H1 (cell line): ENCODE results near the gene TYSND1. TPM values are rescaled to one million over a fixed set of nuclear protein-coding genes. Genes with fewer than 3 reads are reported as not detected.

Experiments
- CTCF ChIA-PET: fragments of 300-600 bp; sonication (Branson Sonifier 250); formaldehyde crosslinking; loops from one replicate; lab custom pipeline; 2021; ENCODE audit not compliant: partially characterized antibody; lab: Charles Lee
- POLR2A ChIA-PET: fragments of 300-600 bp; sonication (Branson Sonifier 250); formaldehyde crosslinking; loops from one replicate; lab custom pipeline; 2021; ENCODE audit warnings: inconsistent platforms; ENCODE audit not compliant: partially characterized antibody; lab: Charles Lee
- DNase-seq, 2 experiments: peaks; one replicate each; pipeline versions ENCODE4 v3.0.0 to v3.0.0-alpha.2; 2010 to 2022; ENCODE audit warnings: low spot score in 2 of 2, low read depth in 1 of 2, mixed read lengths in 1 of 2
- FAIRE-seq: peaks from 2 replicates; lab custom pipeline; 2011; peaks lifted over from hg19 to GRCh38; lab: Jason Lieb, UNC
- H2AFZ ChIP-seq: 2 replicates; pipeline ENCODE4 v1.8.1; 2012; ENCODE audit warnings: low read length, inconsistent platforms
- H2AK5ac ChIP-seq: 2 replicates; pipeline ENCODE4 v1.6.1; 2013; ENCODE audit warnings: low read depth, low read length
- H2BK120ac ChIP-seq: replicated peaks from 2 replicates; pipeline ENCODE3; 2013; ENCODE audit warnings: low read depth, low read length, inconsistent platforms
- H2BK12ac ChIP-seq: 2 replicates; pipeline ENCODE4 v1.6.1; 2013; ENCODE audit warnings: low read depth, low read length
- H2BK15ac ChIP-seq: 2 replicates; pipeline ENCODE4 v1.6.1; 2013; ENCODE audit warnings: low read length
- H2BK20ac ChIP-seq: 2 replicates; pipeline ENCODE4 v1.6.1; 2013; ENCODE audit warnings: low read length
- H2BK5ac ChIP-seq: 2 replicates; pipeline ENCODE4 v1.6.1; 2013; ENCODE audit warnings: low read depth, low read length
- H3K14ac ChIP-seq: 2 replicates; pipeline ENCODE4 v1.6.1; 2013; ENCODE audit warnings: inconsistent platforms; ENCODE audit not compliant: insufficient read length
- H3K18ac ChIP-seq: 2 replicates; pipeline ENCODE4 v1.6.1; 2013; ENCODE audit warnings: low read length; ENCODE audit errors: extremely low read depth
- H3K23ac ChIP-seq: 2 replicates; pipeline ENCODE4 v1.6.1; 2013; ENCODE audit warnings: inconsistent platforms; ENCODE audit not compliant: insufficient read length
- H3K23me2 ChIP-seq: 2 replicates; pipeline ENCODE4 v1.6.1; 2013; ENCODE audit warnings: low read depth, low read length
- H3K27ac ChIP-seq: 2 replicates; pipeline ENCODE4 v1.6.1; 2011; ENCODE audit warnings: low read depth, low read length, inconsistent platforms
- H3K27me3 ChIP-seq, 4 experiments: replicated peaks in 1 of 4; 1 replicate in 1 of 4; 2 replicates in 3 of 4; pipeline versions ENCODE4 v1.6.1 to v1.8.1; 2011 to 2013; ENCODE audit warnings: low read length in 3 of 4, mild to moderate bottlenecking in 3 of 4, inconsistent platforms in 2 of 4, mixed read lengths in 2 of 4, moderate library complexity in 1 of 4; ENCODE audit not compliant: control insufficient read depth in 3 of 4, insufficient read depth in 3 of 4; ENCODE audit errors: extremely low read depth in 1 of 4
- H3K36me3 ChIP-seq, 4 experiments: 2 replicates each; pipeline versions ENCODE4 v1.6.1 to v1.8.1; 2011 to 2013; ENCODE audit warnings: mild to moderate bottlenecking in 4 of 4, low read length in 3 of 4, moderate library complexity in 2 of 4, control low read depth in 1 of 4, inconsistent platforms in 1 of 4; ENCODE audit not compliant: insufficient read depth in 4 of 4, control insufficient read depth in 2 of 4
- H3K4ac ChIP-seq: replicated peaks from 2 replicates; pipeline ENCODE3; 2013; ENCODE audit warnings: low read length, low read depth, mixed read lengths, inconsistent platforms; ENCODE audit not compliant: insufficient read length
- H3K4me1 ChIP-seq, 4 experiments: replicated peaks in 1 of 4; 1 replicate in 1 of 4; 2 replicates in 3 of 4; pipeline versions ENCODE4 v1.6.1 to v1.8.1; 2011 to 2013; ENCODE audit warnings: low read length in 3 of 4, inconsistent platforms in 2 of 4, mixed read lengths in 1 of 4; ENCODE audit not compliant: insufficient read depth in 4 of 4, control insufficient read depth in 3 of 4
- H3K4me2 ChIP-seq, 2 experiments: 2 replicates each; pipeline versions ENCODE4 v1.6.1 to v1.8.1; 2011 to 2013; ENCODE audit warnings: low read depth in 2 of 2, low read length in 2 of 2, control low read depth in 1 of 2, inconsistent platforms in 1 of 2, mild to moderate bottlenecking in 1 of 2; ENCODE audit not compliant: insufficient read depth in 1 of 2
- H3K4me3 ChIP-seq, 4 experiments: fragments of 200-600, 300-600 bp in 1 of 4; sonication (generic), shearing (Covaris generic), sonication (Bioruptor Twin) in 1 of 4; 2 replicates each; pipeline versions ENCODE4 v1.5.1 to v1.8.1; 2011 to 2016; ENCODE audit warnings: low read length in 4 of 4, low read depth in 3 of 4, control low read depth in 2 of 4, inconsistent platforms in 2 of 4, mild to moderate bottlenecking in 2 of 4, mixed read lengths in 1 of 4, moderate library complexity in 1 of 4; ENCODE audit not compliant: insufficient read depth in 2 of 4; ENCODE audit errors: extremely low read depth in 1 of 4
- H3K56ac ChIP-seq: replicated peaks from 2 replicates; pipeline ENCODE3; 2013; ENCODE audit warnings: low read depth, mild to moderate bottlenecking, mixed read lengths, low read length, inconsistent platforms; ENCODE audit not compliant: insufficient read length
- H3K79me1 ChIP-seq: 2 replicates; pipeline ENCODE4 v1.6.1; 2013; ENCODE audit warnings: low read depth, low read length, control low read depth
- H3K79me2 ChIP-seq, 2 experiments: 2 replicates each; pipeline versions ENCODE4 v1.6.1 to v1.8.1; 2012 to 2013; ENCODE audit warnings: low read length in 2 of 2, mild to moderate bottlenecking in 2 of 2, inconsistent platforms in 1 of 2; ENCODE audit not compliant: insufficient read depth in 2 of 2, control insufficient read depth in 1 of 2
- H3K9ac ChIP-seq, 4 experiments: replicated peaks in 1 of 4; 1 replicate in 1 of 4; 2 replicates in 3 of 4; pipeline versions ENCODE4 v1.6.1 to v1.8.1; 2011 to 2013; ENCODE audit warnings: low read depth in 3 of 4, low read length in 3 of 4, control low read depth in 2 of 4, mild to moderate bottlenecking in 2 of 4, moderate library complexity in 2 of 4, inconsistent platforms in 1 of 4; ENCODE audit errors: extremely low read depth in 1 of 4
- H3K9me3 ChIP-seq, 2 experiments: 2 replicates each; pipeline versions ENCODE4 v1.6.1 to v1.8.1; 2012 to 2013; ENCODE audit warnings: mild to moderate bottlenecking in 2 of 2, moderate library complexity in 2 of 2, control low read depth in 1 of 2, inconsistent platforms in 1 of 2, low read depth in 1 of 2, low read length in 1 of 2, mixed read lengths in 1 of 2; ENCODE audit not compliant: insufficient read depth in 2 of 2
- H4K20me1 ChIP-seq, 2 experiments: replicated peaks in 1 of 2; 2 replicates each; pipeline versions ENCODE3 to v1.8.1; 2011 to 2013; ENCODE audit warnings: inconsistent platforms in 2 of 2, low read length in 2 of 2, mild to moderate bottlenecking in 1 of 2; ENCODE audit not compliant: insufficient read depth in 2 of 2, control insufficient read depth in 1 of 2
- H4K5ac ChIP-seq: 2 replicates; pipeline ENCODE4 v1.6.1; 2013; ENCODE audit warnings: low read length, low read depth, mixed read lengths, inconsistent platforms; ENCODE audit not compliant: insufficient read length
- H4K8ac ChIP-seq: 2 replicates; pipeline ENCODE4 v1.8.0; 2013; ENCODE audit warnings: mild to moderate bottlenecking, moderate library complexity, low read length, inconsistent platforms; ENCODE audit not compliant: insufficient read depth; ENCODE audit errors: extremely low read depth
- H4K91ac ChIP-seq: replicated peaks from 2 replicates; pipeline ENCODE3; 2013; ENCODE audit warnings: low read length, mixed read lengths, inconsistent platforms; ENCODE audit not compliant: insufficient read length
- CHD2 ChIP-seq: IDR thresholded peaks from 2 replicates; pipeline ENCODE4 v1.6.1; 2012; ENCODE audit warnings: low read length, improper control_type of control experiment
- CTBP2 ChIP-seq: IDR thresholded peaks from 2 replicates; pipeline ENCODE4 v1.7.0; 2011; ENCODE audit warnings: borderline replicate concordance, mild to moderate bottlenecking, moderate library complexity, mixed read lengths, low read length; ENCODE audit not compliant: insufficient read depth, insufficient read length
- EP300 ChIP-seq, 2 experiments: IDR thresholded peaks; 1 replicate in 1 of 2; 2 replicates in 1 of 2; pipeline ENCODE4 v1.6.1; 2011 to 2012; ENCODE audit warnings: low read depth in 2 of 2, low read length in 2 of 2, mild to moderate bottlenecking in 2 of 2, borderline replicate concordance in 1 of 2, inconsistent platforms in 1 of 2, moderate library complexity in 1 of 2
- KDM4A ChIP-seq: IDR thresholded peaks from one replicate; pipeline ENCODE4 v1.7.1; 2012; ENCODE audit warnings: low read depth, mild to moderate bottlenecking, moderate library complexity, low read length, inconsistent platforms; ENCODE audit not compliant: severe bottlenecking
- RFX5 ChIP-seq: IDR thresholded peaks from 2 replicates; pipeline ENCODE4 v1.6.1; 2011; ENCODE audit warnings: low read depth, low read length, improper control_type of control experiment, borderline replicate concordance
- SP1 ChIP-seq: IDR thresholded peaks from 2 replicates; pipeline ENCODE4 v1.6.1; 2011; ENCODE audit warnings: low read depth, low read length
- TBP ChIP-seq: IDR thresholded peaks from 2 replicates; pipeline ENCODE4 v1.6.1; 2011; ENCODE audit warnings: low read depth, low read length, improper control_type of control experiment
- WGBS, 2 experiments: shearing (Covaris generic) in 1 of 2; methylation state at CpG; one replicate each; pipeline versions ENCODE4 v1.1.6 to v1.1.7; 2013 to 2015; ENCODE audit warnings: low lambda C conversion rate in 2 of 2, mixed read lengths in 2 of 2, inconsistent platforms in 1 of 2, low coverage in 1 of 2, missing lambda C conversion rate in 1 of 2; ENCODE audit not compliant: insufficient replicate concordance in 2 of 2, insufficient coverage in 1 of 2, insufficient read length in 1 of 2; ENCODE audit errors: extremely low coverage in 1 of 2, missing lambda C conversion rate in 1 of 2; 5-methylcytosine and 5-hydroxymethylcytosine counted together
- polyA plus RNA-seq, 7 experiments: library from polyadenylated mRNA; depleted of rRNA in 3 of 7; stranded (reverse) in 5 of 7; unstranded in 2 of 7; fragments of >200 nt in 5 of 7; fragments of 200-250 nt in 2 of 7; gene quantifications; 1 replicate in 5 of 7; 2 replicates in 1 of 7; 4 replicates in 1 of 7; pipeline versions ENCODE4 v1.2.1 to v1.2.3, GENCODE V29; 2011 to 2013; ENCODE audit warnings: missing spikeins in 2 of 7, mixed read lengths in 2 of 7
- total RNA-seq: library from RNA; stranded (reverse); fragmentation: NEBNext Ultra II Directional; extraction: Animal tissue kit (Norgen Biotek cat#: 25700); gene quantifications from 2 replicates; pipeline ENCODE4 v1.2.1, GENCODE V29; 2021
- TF ChIP-seq, protein P1 (sequence below): IDR thresholded peaks from 2 replicates; pipeline ENCODE4 v1.6.1; 2011; ENCODE audit warnings: low read depth, mild to moderate bottlenecking, low read length; ENCODE audit not compliant: insufficient read depth

The TYSND1 gene
- total and polyA plus RNA-seq, 2 of the 8 experiments (the other 6 are each of a cell fraction or from before 2014, with no cell fraction given): 11.9 to 15.0 TPM

DNA sequence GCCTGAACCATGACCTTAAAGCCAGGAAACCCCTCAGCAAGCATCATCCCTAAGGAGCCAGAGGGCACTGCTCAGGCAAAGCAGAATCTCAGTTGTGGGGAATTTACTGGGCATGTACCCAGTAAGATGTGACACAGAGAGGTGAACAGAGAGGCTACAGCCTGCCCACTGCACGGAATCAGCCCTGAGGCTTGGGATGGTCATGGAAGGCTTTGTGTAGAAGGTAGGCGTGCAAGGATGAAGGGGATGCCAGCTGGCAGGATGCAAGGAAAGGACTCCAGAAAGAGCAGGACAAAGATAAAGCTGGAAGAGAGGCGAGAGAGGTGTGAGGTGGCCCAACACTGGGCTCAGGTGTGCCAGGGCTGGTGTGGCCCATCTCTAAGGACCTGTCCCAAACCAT lies 11.5 kb downstream of the TYSND1 start:
- DNase-seq: no peak
- Histone ChIP-seq H3K36me3 (no peaks in the 10 kb centered on the region), H3K4me1 (peaks cover 0 to 4% (median 1%) of the 10 kb centered on the region in 4 experiments; a peak in 2 of 7 replicates), H3K79me2 (no peaks in the 10 kb centered on the region), H3K14ac (no peak overlapping the region), H3K27me3 (peaks cover 0 to 25% (median 19%) of the 10 kb centered on the region in 4 experiments; a peak in 6 of 7 replicates), H2BK15ac (no peak overlapping the region), H2BK5ac (no peak overlapping the region), H3K27ac (no peak overlapping the region), H3K18ac (no peak overlapping the region), H3K56ac (no peak overlapping the region), H4K5ac (no peak overlapping the region), H4K91ac (no peak overlapping the region), H2BK20ac (no peak overlapping the region), H3K9ac (no peak overlapping the region), H2BK120ac (no peak overlapping the region), H4K20me1 (peaks cover 0 to 2% of the 10 kb centered on the region in 2 experiments), H2AK5ac (no peak overlapping the region), H3K79me1 (no peaks in the 10 kb centered on the region), H3K23ac (no peak overlapping the region), H3K23me2 (peaks cover 12% of the 10 kb centered on the region; the same call in 1 of the 2 replicates), H3K4me2 (no peak overlapping the region), H3K4me3 (no peak overlapping the region), H4K8ac (no peak overlapping the region), H2AFZ (no peak overlapping the region), H2BK12ac (no peak overlapping the region), H3K4ac (no peak overlapping the region), H3K9me3 (no peaks in the 10 kb centered on the region)
- ChIA-PET CTCF (interaction anchor here (0.7 to 4.7 kb wide), 8 partner anchors 9 to 348 kb away, joined by 3 to 20 read pairs (median 3); partner anchors contain the start of gene TYSND1), POLR2A (interaction anchor here (1.1 to 4.4 kb wide), 4 partner anchors 10 to 97 kb away, joined by 3 to 31 read pairs (median 4); partner anchors contain the start of genes SAR1A and TYSND1)
- TF ChIP-seq CHD2 (no peak), SP1 (no peak), KDM4A (no peak), TBP (no peak), RFX5 (no peak), CTBP2 (no peak), EP300 (IDR thresholded peaks at IDR 0.05; ENCODE audit: borderline replicate concordance in 1 of 2, low read depth in 2 of 2, low read length in 2 of 2) (no peak)
- TF ChIP-seq, protein P1, sequence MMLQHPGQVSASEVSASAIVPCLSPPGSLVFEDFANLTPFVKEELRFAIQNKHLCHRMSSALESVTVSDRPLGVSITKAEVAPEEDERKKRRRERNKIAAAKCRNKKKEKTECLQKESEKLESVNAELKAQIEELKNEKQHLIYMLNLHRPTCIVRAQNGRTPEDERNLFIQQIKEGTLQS: no peak
- WGBS, 2 experiments: 83% methylated on average over 3 of the region's 3 CpGs; no CpG with 5 or more reads in 1 of the 2 experiments
- FAIRE-seq: no peak
